Ureter (tissue), 1 donor: ENCODE data around the gene TRIB2. TPM values are rescaled to one million over a fixed set of nuclear protein-coding genes. Genes with fewer than 3 reads are reported as not detected.

Source experiments
- DNase-seq: peaks from one replicate; pipeline ENCODE4 v3.0.0-alpha.2; 2020; ENCODE audit warnings: low spot score
- total RNA-seq: library from RNA; stranded (reverse); gene quantifications from one replicate; pipeline ENCODE4 v1.2.4, GENCODE V29; 2023
- donor health status: DM: yes; HTN: yes; CAD: no.

Gene TRIB2
- total RNA-seq, 1 donor from 2014 or later, result 45.4 TPM

DNA sequence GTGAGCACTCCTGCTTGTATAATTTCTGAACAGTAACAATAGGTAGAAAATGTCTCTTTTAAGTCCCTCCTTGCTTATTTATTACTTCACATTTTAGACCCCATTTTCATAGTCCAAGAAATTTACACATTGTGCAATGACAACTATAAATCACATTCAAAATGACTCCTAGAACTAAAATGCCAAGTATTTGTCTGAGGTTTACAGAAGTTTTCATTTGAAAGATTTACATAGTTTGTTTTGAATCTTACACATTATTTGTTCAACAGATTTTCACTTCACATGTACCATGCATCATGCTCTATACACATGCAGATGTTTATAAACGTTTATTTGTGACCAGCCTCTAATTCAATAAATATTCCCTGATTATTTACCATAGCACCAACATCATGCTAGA is 15.7 kb upstream of the TRIB2 start:
- no peak for DNase-seq

DNA sequence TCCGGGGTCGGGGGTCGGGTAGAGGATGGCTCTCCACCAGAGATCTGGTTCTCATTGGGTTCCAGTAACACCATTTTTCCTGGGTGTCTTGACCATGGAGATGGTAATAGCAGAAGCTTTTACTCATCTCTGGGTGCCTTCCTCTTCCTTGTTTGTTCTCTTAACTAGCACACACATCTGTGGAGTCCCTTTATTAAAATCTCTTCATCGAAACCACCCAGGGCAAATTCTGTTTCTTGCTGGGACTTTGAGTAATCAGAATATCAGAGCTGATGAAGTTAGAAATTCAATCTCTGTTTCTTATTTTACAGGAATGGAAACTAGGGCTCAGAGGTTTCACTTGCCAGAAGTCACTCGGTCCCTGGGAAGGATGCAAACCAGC is 15.0 kb upstream of the TRIB2 start:
- DNase-seq, result no peak

DNA sequence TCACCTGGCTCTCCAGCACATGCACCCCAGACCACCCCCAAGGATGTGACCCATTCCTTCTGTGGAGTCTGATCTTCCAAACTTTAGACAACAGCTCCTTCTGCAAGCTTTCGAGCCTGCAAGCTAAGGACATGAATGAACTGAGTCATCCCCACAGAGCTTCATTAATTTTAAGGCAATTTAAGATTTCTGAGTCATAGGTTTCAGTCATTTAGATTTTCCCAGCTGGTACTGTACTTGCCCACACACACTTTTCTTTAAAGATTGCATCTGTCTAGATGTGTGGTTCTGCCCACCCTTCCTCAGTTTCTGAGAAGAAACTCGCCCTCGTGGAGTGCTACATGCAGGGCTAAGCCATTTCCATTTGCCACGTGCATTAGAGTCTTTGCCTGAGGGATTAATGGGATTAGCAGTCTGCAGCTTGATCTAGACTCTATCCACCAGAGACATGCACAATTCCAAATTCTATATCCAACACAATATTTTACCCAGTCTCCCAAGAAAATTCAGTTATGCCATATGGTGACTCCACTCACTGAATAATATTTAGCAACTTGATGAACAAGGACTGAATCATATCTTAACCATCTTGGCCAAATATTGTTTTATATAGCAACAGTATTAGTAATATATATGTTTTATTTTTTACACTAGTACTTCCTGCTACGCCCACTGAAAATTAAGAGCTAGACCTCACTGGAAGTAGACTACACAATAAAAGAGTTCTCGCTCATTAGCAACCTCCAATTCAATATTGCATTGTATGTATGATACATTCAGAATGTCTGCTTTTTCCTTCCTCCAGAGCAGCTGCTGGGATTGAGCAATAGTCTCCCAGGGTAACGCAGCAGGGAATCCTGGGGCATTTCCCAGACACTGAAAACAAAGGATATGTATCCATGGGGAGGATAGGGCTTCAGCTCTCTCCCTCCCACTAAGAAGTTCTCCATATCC is 14.3 kb upstream of the TRIB2 start:
- no peak for DNase-seq

DNA sequence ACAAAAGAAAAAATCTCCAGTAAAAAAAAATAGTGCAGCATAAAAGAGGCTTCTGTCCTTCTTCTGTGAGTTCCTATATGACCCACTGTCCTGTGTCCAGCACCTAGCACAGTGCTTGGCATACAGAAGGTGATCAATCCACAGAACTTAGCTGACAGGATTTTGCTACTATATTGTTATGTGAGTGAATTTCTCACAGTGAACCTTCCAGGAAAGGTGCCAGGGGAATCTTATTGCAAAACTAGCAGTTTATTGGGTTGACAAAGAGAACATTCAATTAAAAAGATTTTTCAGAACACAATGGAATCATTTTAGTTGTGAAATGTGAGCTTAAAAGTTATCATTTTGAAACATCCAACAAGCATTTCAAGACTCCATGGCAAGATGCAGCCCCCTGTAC is 12.4 kb upstream of the TRIB2 start:
- no peak for DNase-seq

DNA sequence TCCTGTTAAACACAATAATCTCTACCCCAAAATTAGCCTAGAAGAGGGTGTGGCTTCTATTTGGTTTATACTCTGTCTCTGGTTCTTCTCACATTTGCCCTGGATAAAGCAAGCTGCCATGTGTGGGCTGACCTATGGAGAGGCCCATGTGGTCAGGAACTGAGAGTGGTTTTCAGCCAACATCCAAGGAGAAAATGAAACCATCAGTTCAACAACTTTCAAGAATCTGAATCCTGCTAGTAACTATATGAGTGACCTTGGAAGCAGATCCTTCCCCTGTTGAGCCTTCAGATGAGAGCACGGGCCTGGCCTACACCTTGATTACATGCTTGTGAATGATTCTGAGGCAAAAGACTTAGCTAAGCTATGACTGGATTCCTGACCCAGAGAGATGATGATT is 11.5 kb upstream of the TRIB2 start:
- no peak for DNase-seq

DNA sequence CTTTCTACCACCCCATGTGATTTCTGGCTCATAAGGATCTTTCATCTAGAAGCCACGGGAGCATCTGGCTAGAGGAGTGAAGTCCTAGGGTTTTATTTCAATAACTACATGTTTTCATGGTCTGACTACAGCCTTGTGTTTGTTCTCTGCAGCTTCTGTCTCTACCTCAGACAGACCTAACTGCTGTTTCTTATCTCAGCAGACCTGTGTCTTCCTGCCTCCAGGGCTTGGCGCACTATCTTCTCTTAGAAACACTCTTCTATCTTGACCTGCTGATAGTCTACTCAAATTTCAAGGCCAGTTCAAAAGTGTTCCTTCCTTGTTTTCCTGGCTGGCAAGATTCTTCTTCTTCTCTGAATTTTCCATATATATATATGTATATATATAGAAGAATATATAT is 11.0 kb upstream of the TRIB2 start:
- DNase-seq, result no peak

DNA sequence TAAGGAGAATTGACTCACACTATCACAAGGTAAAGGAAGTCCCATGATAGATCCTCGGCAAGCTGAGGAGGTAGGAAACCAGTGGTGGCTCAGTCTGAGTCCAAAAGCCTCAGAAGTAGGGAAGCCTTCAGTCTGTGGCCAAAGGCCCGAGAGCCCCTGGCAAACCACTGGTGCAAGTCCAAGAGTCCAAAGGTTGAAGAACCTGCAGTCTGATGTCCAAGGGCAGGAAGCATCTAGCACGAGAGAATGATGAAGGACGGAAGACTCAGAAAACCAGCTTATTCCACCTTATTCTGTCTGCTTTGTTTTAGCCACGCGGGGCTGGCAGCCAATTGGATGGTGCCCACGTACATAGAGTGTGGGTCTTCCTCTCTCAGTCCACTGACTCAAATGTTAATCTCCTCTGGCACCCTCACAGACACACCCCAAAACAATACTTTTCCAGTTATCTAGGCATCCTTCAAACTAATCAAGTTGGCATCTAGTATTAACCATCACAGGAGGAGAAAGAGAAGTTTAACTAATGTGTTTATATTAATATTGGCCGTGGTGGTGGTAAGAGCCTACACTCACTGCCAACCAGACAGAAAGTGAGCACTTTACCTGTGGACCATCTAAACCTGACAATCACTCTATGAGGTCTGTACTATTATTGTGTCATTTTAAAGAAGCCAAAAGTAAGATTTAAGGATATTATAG is 8.1 kb upstream of the TRIB2 start:
- DNase-seq, result no peak

DNA sequence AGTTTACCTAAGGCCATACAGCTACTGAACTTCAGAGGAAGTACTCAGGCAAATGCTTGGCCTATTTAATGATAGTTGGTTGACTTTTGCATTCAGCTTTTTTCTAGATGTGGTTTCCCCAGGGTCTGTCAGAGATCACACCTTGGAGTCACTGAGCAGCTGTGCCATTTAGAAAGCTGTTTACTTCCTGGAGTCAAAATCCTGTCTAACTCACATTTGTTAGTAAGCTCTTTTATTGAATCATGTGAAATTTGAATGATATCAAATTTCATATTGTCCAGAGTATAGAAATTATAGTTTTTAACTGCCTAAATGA is 7.6 kb upstream of the TRIB2 start:
- no peak for DNase-seq

DNA sequence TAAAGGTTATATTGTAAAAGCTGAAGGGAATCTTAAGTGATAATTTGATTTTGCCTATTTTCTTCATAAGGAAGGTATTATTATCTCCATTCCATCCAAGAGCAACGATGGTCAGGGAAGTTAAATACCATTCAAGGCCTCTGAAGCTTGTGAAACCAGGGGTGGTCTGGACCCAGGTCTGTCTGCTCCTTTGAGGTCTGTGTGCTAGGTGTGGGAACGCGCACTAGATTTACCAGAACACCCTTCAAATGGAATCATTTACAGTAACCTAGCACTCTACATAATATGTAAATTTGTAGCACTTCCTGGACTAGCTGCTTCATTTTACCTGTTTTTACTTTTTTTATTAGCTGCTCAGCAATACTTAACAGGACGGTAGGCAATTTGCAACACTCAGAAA is 6.4 kb upstream of the TRIB2 start:
- DNase-seq, result no peak

DNA sequence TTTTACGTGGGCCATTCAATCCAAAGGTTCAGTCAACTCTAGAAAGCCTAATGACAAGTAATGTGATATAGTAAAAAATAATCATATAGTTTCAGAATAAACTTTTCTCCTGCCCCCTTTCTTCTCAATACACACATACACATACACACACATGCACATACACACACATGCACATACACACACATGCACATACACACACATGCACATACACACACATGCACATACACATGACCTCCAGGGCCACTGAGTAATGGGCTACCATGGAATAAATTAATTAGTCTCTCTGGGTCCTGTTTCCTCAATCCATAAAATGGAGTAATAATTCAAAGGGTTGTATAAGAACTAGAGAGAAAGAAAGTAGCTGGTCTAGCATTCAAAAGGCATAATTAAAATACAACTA is 5.4 kb upstream of the TRIB2 start:
- DNase-seq, result no peak

DNA sequence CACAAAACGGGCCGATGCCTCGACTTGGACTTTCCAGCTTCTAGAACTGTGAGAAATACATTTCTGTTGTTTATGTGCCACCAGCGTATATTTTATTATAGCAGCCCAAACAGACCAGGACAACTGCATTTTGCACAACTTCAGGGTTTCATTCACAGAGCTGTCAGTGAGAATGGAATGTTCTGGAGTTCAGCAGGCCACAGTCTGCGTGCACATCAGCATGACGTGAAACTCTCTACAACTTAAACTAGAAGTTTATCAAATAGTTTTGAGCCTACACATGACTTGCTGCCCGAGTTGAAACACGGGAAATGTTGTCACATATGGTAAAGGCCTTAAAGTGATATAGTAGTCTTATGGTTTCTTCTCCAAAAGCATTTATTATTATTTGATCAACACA is 3.9 kb upstream of the TRIB2 start:
- DNase-seq, result no peak

DNA sequence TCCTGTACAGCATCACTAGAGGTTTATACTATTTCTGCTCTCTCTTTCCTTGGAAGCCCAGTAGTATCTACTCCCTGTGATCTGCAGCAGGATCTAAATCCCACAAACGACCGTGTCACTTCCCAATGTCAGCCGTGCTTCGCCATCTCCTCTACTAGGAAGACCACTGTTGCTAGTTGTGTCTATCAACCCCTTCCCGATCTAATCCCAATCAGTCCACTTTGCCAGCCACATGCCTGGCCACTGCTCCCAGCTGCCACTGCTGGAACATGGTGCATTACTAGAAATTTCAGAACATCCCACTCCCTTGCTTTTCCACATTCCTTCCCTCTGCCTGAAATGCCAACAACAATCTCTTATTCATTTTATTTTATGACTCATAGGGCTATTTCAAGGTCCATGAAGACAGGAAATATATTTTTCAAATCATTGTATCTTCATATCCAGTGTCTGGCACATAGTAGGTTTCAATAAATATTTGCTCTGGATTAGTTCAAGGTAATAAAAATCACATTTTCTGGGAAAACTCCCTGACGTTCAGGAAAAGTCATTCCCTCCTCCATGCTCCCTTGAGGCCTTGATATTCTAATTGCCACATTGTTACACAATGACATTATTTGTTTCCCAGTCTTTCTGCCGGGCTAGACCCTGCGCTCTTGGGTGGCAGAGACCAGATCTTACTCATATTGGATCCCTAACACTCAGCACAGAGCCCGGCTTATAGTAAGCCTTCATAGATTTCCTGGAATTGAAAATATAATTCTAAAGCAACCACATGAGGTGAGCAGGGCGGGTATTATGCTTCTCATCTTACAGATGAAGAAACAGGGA is 2.1 kb upstream of the TRIB2 start:
- DNase-seq, result no peak

DNA sequence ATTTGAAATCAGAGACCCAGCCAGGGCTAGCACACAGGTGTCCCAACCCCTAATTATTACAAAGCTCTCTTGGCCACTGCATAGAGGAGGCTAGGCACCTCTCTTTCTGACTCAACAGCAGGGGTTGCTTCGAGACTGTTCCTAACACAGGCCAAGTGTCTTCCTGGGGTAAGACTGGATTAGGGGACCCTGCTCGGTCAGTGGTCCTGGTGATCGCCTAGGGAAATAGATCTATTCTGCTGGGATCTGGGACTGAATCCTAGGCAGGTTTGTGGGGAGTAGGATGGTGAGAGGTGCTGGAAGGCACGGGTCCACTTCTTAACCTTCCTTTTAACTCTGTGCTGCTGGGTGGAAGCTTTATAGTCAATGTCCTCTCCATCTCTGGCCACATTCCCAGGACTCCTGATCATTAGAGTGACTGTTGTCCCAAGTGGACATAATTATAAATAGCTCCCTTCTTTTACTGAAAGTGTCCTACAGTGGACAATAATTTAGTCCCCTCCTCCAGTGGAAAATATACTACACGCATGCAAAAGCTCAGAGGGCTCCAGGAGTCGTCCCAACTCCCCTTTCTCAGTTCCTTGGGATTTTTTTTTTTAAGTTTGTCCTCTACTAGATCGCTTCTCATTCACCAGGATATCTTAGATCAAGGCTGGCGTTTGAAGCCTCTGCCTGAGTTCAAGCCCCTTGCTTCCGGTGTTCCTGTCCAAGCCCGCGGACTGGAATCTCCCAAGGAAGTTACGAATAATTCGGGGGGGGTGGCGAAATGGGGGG is 1.3 kb upstream of the TRIB2 start:
- peak; percentile 40 for DNase-seq

DNA sequence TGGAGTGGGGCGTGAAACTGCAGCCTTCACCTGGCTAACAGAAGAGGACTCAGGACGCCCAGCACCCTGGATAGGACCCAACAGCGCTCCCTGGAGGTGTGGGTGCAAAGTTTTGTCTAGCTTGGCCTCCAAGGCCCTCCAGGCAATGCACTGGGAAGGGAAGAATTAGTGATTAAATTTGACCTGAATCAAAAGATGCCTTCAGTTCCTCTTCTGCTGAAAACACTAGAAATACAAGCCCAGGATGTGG is 779 bp upstream of the TRIB2 start:
- peak; percentile 88 for DNase-seq

DNA sequence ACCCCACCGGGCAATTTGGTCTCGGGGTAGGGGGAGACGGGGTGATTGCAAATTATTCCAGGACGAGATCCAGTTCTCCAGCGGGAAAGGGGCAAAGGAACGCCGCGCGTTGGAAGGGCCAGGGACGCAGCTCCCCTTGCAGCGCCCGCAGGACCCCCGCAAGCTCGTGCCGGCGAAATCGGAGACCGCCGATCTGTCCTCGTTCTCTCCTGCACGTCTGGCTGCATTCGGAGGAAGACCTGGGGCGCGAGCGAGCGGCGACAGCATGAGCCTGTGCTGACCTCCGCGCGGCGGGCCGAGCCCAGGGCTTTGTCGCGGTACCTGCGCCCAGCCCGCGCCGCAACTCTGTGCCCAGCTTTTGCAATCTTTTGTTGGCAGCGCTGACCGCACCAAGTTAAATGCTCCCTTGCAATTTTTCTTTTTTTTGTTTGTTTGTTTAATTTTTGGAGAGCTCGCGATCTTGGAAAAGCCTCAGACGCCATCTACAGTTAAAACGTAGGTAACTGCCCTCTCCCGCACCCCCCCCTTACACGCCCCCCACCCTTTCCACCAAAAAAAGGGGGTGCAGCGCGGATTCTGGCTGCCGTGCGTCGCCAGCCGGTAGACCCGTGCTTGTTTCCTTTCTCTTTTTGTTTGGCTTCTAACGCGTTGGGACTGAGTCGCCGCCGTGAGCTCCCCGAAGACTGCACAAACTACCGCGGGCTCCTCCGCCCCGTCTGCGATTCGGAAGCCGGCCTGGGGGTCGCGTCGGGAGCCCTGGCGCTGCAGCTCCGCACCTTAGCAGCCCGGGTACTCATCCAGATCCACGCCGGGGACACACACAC is 667 bp downstream of the TRIB2 start:
- peak; percentile 66 for DNase-seq

DNA sequence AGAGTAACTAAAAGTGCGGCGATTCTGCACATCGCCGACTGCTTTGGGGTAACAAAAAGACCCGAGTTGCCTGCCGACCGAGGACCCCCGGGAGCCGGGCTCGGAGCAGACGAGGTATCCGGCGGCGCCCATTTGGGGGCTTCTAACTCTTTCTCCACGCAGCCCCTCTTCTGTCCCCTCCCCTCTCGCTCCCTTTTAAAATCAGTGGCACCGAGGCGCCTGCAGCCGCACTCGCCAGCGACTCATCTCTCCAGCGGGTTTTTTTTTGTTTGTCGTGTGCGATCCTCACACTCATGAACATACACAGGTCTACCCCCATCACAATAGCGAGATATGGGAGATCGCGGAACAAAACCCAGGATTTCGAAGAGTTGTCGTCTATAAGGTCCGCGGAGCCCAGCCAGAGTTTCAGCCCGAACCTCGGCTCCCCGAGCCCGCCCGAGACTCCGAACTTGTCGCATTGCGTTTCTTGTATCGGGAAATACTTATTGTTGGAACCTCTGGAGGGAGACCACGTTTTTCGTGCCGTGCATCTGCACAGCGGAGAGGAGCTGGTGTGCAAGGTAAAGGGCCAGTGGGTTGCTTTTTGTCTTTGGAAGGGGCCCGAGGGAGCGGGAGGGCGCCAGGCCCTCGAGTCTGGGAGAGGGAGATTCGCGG is 1.4 kb downstream of the TRIB2 start:
- DNase-seq, result no peak

DNA sequence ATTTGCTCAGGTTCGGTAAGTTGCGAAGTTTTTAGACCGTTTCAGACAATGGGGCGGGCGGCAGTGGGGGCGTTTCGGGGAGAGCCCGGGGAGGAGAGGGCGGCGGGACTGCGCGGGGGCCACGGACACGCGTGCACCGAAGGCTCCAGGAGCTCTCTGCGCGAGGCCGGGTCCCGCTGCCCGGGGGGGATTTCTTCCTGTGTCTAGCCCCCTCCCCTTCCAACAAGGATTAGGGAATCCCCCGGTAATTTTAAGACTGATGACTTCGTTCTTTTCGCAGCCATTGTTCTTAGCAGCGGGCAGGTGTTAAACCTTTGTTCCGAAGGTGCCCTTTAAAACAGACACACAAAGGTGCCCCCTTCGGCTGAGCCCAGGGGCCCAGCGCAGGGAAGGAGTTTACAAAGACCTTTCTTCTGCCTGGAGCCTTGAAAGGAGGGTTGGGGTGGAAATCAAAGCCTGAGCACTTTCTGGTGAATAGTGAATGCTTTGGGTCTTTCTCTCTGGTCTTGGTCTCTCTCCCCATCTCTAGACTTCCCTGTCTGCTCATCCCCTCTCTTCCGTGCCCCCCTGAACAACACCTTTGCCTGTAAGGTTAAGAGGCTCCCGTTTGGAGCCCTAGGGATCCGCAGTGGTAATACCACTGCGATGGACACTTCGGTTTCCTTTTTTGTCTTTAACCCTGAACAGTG is 2.1 kb downstream of the TRIB2 start:
- no peak for DNase-seq

DNA sequence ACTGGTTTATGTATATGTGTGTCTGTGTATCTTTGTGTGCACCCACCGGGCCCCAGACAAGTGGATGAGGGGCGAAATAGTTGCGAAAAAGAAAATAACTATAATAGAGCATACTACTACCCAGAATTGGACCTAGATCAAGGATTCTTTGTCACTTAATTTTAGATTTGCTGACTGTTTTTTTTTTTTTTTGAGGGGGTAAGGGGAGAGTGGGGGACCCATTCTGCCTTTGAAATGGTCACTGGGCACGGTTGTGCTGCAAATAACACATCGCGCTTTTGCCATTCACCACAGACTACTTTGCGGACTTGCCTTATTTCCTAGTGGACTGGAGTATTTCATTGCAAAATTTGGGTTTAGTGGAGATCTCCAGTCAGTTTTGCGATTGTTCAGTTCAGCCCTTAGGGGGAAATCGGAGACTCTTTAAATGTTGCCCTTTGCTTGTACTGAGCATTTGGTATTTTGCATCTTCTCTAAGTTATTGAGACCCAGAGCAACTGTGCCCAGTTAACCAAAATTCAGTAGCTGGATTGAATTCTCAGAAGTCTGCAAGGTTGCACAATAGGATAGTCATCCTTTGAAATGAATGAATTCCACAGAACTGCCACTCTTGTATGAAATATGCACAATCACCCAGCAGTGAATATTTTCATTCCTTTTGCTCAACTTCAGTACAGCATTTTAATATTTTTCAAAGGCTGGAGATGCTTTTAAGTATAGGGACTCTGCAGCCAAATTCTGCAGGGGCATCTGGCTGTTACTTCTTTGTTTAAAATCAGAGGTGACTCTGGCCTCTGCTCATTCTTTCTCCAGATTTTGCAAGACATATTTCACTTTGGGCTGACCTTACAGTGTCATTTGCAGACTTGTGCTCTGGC is 2.9 kb downstream of the TRIB2 start:
- no peak for DNase-seq

DNA sequence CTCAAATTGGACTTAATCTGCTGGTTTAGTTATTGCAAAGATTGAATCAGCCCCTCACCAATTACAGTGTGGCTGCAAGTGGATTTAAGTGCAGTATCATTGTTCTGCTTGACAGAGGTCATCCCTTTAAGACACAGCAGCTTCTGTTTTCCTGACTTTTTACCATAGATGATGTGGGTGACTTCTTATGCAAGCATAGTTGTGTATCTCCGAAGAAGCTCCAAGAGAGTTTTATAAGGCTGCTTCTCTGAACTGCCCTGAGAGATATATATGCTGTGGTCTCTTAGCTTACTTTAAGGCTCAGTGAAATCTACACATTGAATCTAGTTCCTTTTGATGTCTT is 3.5 kb downstream of the TRIB2 start:
- no peak for DNase-seq
